Anterior cingulate cortex (tissue), 58 donors: ENCODE measurements around the gene TBC1D30.

Source experiments
- DNase-seq, 58 donors: peaks; one replicate each; lab custom pipeline; 2025; lab: John Stamatoyannopoulos, UW

Gene TBC1D30

GRCh38 chr12:64895526-64895925 is 71.1 kb downstream of the TBC1D30 start:
- DNase-seq, result no peak

- DNase-seq, result no peak
These were observed 76.1 kb downstream of the TBC1D30 start for GRCh38 chr12:64900540-64900939.

- DNase-seq, result no peak
These were observed 79.2 kb downstream of the TBC1D30 start for GRCh38 chr12:64903479-64904152.

- DNase-seq, result no peak
These were observed 82.7 kb downstream of the TBC1D30 start for GRCh38 chr12:64907097-64907496.

- DNase-seq, result no peak
These were observed 84.7 kb downstream of the TBC1D30 start for GRCh38 chr12:64909124-64909523.

- DNase-seq, result no peak
These were observed 86.6 kb downstream of the TBC1D30 start for GRCh38 chr12:64911081-64911480.

GRCh38 chr12:64911912-64912311 is 87.5 kb downstream of the TBC1D30 start:
- no peak for DNase-seq

- peak in 7 of 58 donors; percentile 0 to 12 (median 7) for DNase-seq
These were observed 88.2 kb downstream of the TBC1D30 start for GRCh38 chr12:64912516-64913255.

- DNase-seq, result no peak
These were observed 90.8 kb downstream of the TBC1D30 start for GRCh38 chr12:64915242-64915641.

GRCh38 chr12:64916411-64917261 is 92.2 kb downstream of the TBC1D30 start:
- no peak for DNase-seq

- DNase-seq, result no peak
These were observed 93.9 kb downstream of the TBC1D30 start for GRCh38 chr12:64918344-64918743.

- no peak for DNase-seq
These were observed 94.4 kb downstream of the TBC1D30 start for GRCh38 chr12:64918801-64919200.

- DNase-seq, result no peak
These were observed 98.4 kb downstream of the TBC1D30 start for GRCh38 chr12:64922853-64923252.

GRCh38 chr12:64923536-64923935 is 99.1 kb downstream of the TBC1D30 start:
- DNase-seq, result no peak
